ENCODE data around the gene AGO4. TPM values are rescaled to one million over a fixed set of nuclear protein-coding genes. Genes with fewer than 3 reads are reported as not detected.
"Not testable (repeated sequence)": the region's sequence is repeated elsewhere in the genome, so short reads cannot be mapped to it uniquely, and the experiment has no call there.

The AGO4 gene
- total and polyA plus RNA-seq, 2 donors (not counting 1 experiment from before 2014, with no cell fraction given) = 10.2 to 25.6 TPM

GRCh38 chr1:35773711-35774110 is 34.1 kb upstream of the AGO4 start:
- Histone ChIP-seq H3K4me1 (ENCODE audit: control insufficient read depth, extremely low read depth, insufficient read depth, low read length) (no peaks in the 10 kb centered on the region), H2AFZ (ENCODE audit: low read length) (no peak overlapping the region), H4K20me1 (ENCODE audit: control insufficient read depth, extremely low read depth, insufficient read depth, low read length) (no peaks in the 10 kb centered on the region), H3K9me3 (ENCODE audit: control insufficient read depth, insufficient read depth, low read depth, low read length) (no peaks in the 10 kb centered on the region), H3K9ac (ENCODE audit: insufficient read depth, low read length) (no peak overlapping the region), H3K4me3 (replicated peaks in 1 of 4; ENCODE audit: control extremely low read depth in 1 of 4, insufficient read depth in 1 of 4, low read depth in 3 of 4, low read length in 4 of 4) (no peak overlapping the region), H3K4me2 (ENCODE audit: extremely low read depth, insufficient read depth, low read length) (no peak overlapping the region), H3K27ac (ENCODE audit: insufficient read depth, low read length) (no peak overlapping the region), H3K79me2 (ENCODE audit: control insufficient read depth, insufficient read depth, low read length) (peaks cover under 1% of the 10 kb centered on the region), H3K36me3 (ENCODE audit: control insufficient read depth, insufficient read depth, low read length) (no peaks in the 10 kb centered on the region), H3K27me3 (ENCODE audit: control insufficient read depth, insufficient read depth, low read length) (no peaks in the 10 kb centered on the region)
- TF ChIP-seq CTCF (conservative IDR thresholded peaks at IDR 0.05 in 1 of 2, IDR thresholded peaks at IDR 0.05 in 1 of 2; ENCODE audit: low read depth in 1 of 2, low read length in 2 of 2) (no peak), EZH2 (IDR thresholded peaks at IDR 0.05; ENCODE audit: low read length, missing control alignments) (no peak)
- no peak for DNase-seq (ENCODE audit: low read depth in 2 of 2)

GRCh38 chr1:35776172-35776571 is 31.6 kb upstream of the AGO4 start:
- not testable (repeated sequence) for H3K27ac ChIP-seq (ENCODE audit: insufficient read depth, low read length); H3K27me3 ChIP-seq (ENCODE audit: control insufficient read depth, insufficient read depth, low read length); DNase-seq (ENCODE audit: low read depth in 2 of 2); H2AFZ ChIP-seq (ENCODE audit: low read length); H3K36me3 ChIP-seq (ENCODE audit: control insufficient read depth, insufficient read depth, low read length); H3K4me3 ChIP-seq (replicated peaks in 1 of 4; ENCODE audit: control extremely low read depth in 1 of 4, insufficient read depth in 1 of 4, low read depth in 3 of 4, low read length in 4 of 4); H3K9ac ChIP-seq (ENCODE audit: insufficient read depth, low read length); H3K4me2 ChIP-seq (ENCODE audit: extremely low read depth, insufficient read depth, low read length); H4K20me1 ChIP-seq (ENCODE audit: control insufficient read depth, extremely low read depth, insufficient read depth, low read length); H3K4me1 ChIP-seq (ENCODE audit: control insufficient read depth, extremely low read depth, insufficient read depth, low read length); H3K79me2 ChIP-seq (ENCODE audit: control insufficient read depth, insufficient read depth, low read length); H3K9me3 ChIP-seq (ENCODE audit: control insufficient read depth, insufficient read depth, low read depth, low read length)

- TF ChIP-seq CTCF (conservative IDR thresholded peaks at IDR 0.05 in 1 of 2, IDR thresholded peaks at IDR 0.05 in 1 of 2; ENCODE audit: low read depth in 1 of 2, low read length in 2 of 2) (no peak), EZH2 (IDR thresholded peaks at IDR 0.05; ENCODE audit: low read length, missing control alignments) (no peak)
- Histone ChIP-seq H2AFZ (ENCODE audit: low read length) (no peak overlapping the region), H3K79me2 (ENCODE audit: control insufficient read depth, insufficient read depth, low read length) (no peaks in the 10 kb centered on the region), H3K36me3 (ENCODE audit: control insufficient read depth, insufficient read depth, low read length) (no peaks in the 10 kb centered on the region), H3K27ac (ENCODE audit: insufficient read depth, low read length) (no peak overlapping the region), H3K4me2 (ENCODE audit: extremely low read depth, insufficient read depth, low read length) (no peak overlapping the region), H3K4me1 (ENCODE audit: control insufficient read depth, extremely low read depth, insufficient read depth, low read length) (no peaks in the 10 kb centered on the region), H3K9ac (ENCODE audit: insufficient read depth, low read length) (no peak overlapping the region), H4K20me1 (ENCODE audit: control insufficient read depth, extremely low read depth, insufficient read depth, low read length) (no peaks in the 10 kb centered on the region), H3K4me3 (replicated peaks in 1 of 4; ENCODE audit: control extremely low read depth in 1 of 4, insufficient read depth in 1 of 4, low read depth in 3 of 4, low read length in 4 of 4) (no peak overlapping the region), H3K27me3 (ENCODE audit: control insufficient read depth, insufficient read depth, low read length) (no peaks in the 10 kb centered on the region), H3K9me3 (ENCODE audit: control insufficient read depth, insufficient read depth, low read depth, low read length) (no peaks in the 10 kb centered on the region)
- DNase-seq (ENCODE audit: low read depth in 2 of 2) = no peak
Observed at GRCh38 chr1:35777109-35777508, 30.7 kb upstream of the AGO4 start.

Data from fibroblast of lung (primary cell).